H9 (cell line): ENCODE results near the gene CLCN6. TPM values are rescaled to one million over a fixed set of nuclear protein-coding genes. Genes with fewer than 3 reads are reported as not detected.

Experiments
- DNase-seq: peaks from one replicate; pipeline ENCODE4 v3.0.0-alpha.2; 2017
- H2AFZ ChIP-seq: one replicate; pipeline ENCODE4 v1.6.1; 2013; ENCODE audit warnings: mild to moderate bottlenecking, low read length, control low read depth, moderate library complexity
- H2AK5ac ChIP-seq: 2 replicates; pipeline ENCODE4 v1.6.1; 2013; ENCODE audit warnings: low read length, control low read depth, mixed read lengths; ENCODE audit not compliant: insufficient read length
- H2BK120ac ChIP-seq: one replicate; pipeline ENCODE4 v1.6.1; 2013; ENCODE audit warnings: low read depth, mild to moderate bottlenecking, low read length, control low read depth, inconsistent platforms; ENCODE audit not compliant: poor library complexity, severe bottlenecking
- H2BK12ac ChIP-seq: 2 replicates; pipeline ENCODE4 v1.6.1; 2013; ENCODE audit warnings: low read length, control low read depth, mixed read lengths, low read depth; ENCODE audit not compliant: insufficient read length
- H2BK15ac ChIP-seq: 2 replicates; pipeline ENCODE4 v1.6.1; 2013; ENCODE audit warnings: low read depth, low read length, control low read depth
- H2BK20ac ChIP-seq: one replicate; pipeline ENCODE4 v1.6.1; 2013; ENCODE audit warnings: low read depth, mild to moderate bottlenecking, low read length, control low read depth, inconsistent platforms; ENCODE audit not compliant: poor library complexity, severe bottlenecking
- H2BK5ac ChIP-seq: 2 replicates; pipeline ENCODE4 v1.6.1; 2013; ENCODE audit warnings: low read length, control low read depth, mixed read lengths; ENCODE audit not compliant: insufficient read length
- H3K14ac ChIP-seq: 2 replicates; pipeline ENCODE4 v1.6.1; 2013; ENCODE audit warnings: low read length, control low read depth; ENCODE audit not compliant: insufficient read depth
- H3K18ac ChIP-seq: 2 replicates; pipeline ENCODE4 v1.6.1; 2013; ENCODE audit warnings: low read depth, mild to moderate bottlenecking, mixed read lengths, low read length, control low read depth; ENCODE audit not compliant: insufficient read length
- H3K23ac ChIP-seq: 2 replicates; pipeline ENCODE4 v1.6.1; 2013; ENCODE audit warnings: low read length, control low read depth, mixed read lengths, low read depth; ENCODE audit not compliant: insufficient read length
- H3K23me2 ChIP-seq: 2 replicates; pipeline ENCODE4 v1.6.1; 2013; ENCODE audit warnings: low read depth, mild to moderate bottlenecking, mixed read lengths, low read length, control low read depth; ENCODE audit not compliant: insufficient read length, poor library complexity, severe bottlenecking
- H3K27ac ChIP-seq: 2 replicates; pipeline ENCODE4 v1.5.1; 2013; ENCODE audit warnings: low read length, control low read depth, mixed read lengths, low read depth; ENCODE audit not compliant: insufficient read length
- H3K27me3 ChIP-seq: 2 replicates; pipeline ENCODE4 v1.6.1; 2013; ENCODE audit warnings: low read length, control low read depth, inconsistent platforms; ENCODE audit not compliant: insufficient read depth
- H3K4ac ChIP-seq: 2 replicates; pipeline ENCODE4 v1.6.1; 2013; ENCODE audit warnings: low read depth, mild to moderate bottlenecking, control low read depth, inconsistent platforms, low read length, moderate library complexity
- H3K4me1 ChIP-seq: 2 replicates; pipeline ENCODE4 v1.6.1; 2013; ENCODE audit warnings: low read length, control low read depth, inconsistent platforms; ENCODE audit not compliant: insufficient read depth
- H3K4me2 ChIP-seq: 2 replicates; pipeline ENCODE4 v1.6.1; 2013; ENCODE audit warnings: low read length, control low read depth, mixed read lengths; ENCODE audit not compliant: insufficient read length, insufficient read depth
- H3K56ac ChIP-seq: 2 replicates; pipeline ENCODE4 v1.6.1; 2013; ENCODE audit warnings: low read depth, mild to moderate bottlenecking, mixed read lengths, low read length, control low read depth; ENCODE audit not compliant: insufficient read length
- H3K79me1 ChIP-seq: 2 replicates; pipeline ENCODE4 v1.6.1; 2013; ENCODE audit warnings: low read depth, mild to moderate bottlenecking, moderate library complexity, low read length, control low read depth, inconsistent platforms; ENCODE audit not compliant: insufficient read depth, poor library complexity, severe bottlenecking
- H3K79me2 ChIP-seq: 2 replicates; pipeline ENCODE4 v1.6.1; 2013; ENCODE audit warnings: low read length, control low read depth, inconsistent platforms; ENCODE audit not compliant: insufficient read depth
- H3K9ac ChIP-seq: 2 replicates; pipeline ENCODE4 v1.6.1; 2013; ENCODE audit warnings: low read length, control low read depth, mixed read lengths; ENCODE audit not compliant: insufficient read length; ENCODE audit errors: extremely low read depth
- H3K9me3 ChIP-seq: one replicate; pipeline ENCODE4 v1.6.1; 2013; ENCODE audit warnings: low read depth, low read length, inconsistent platforms; ENCODE audit not compliant: control insufficient read depth
- H3T11ph ChIP-seq: one replicate; pipeline ENCODE4 v1.6.1; 2013; ENCODE audit warnings: mild to moderate bottlenecking, low read length, control low read depth, inconsistent platforms
- H4K20me1 ChIP-seq: one replicate; pipeline ENCODE4 v1.6.1; 2013; ENCODE audit not compliant: control insufficient read depth, insufficient read length, insufficient read depth
- H4K5ac ChIP-seq: 2 replicates; pipeline ENCODE4 v1.6.1; 2013; ENCODE audit warnings: low read depth, mild to moderate bottlenecking, mixed read lengths, low read length, control low read depth; ENCODE audit not compliant: insufficient read length
- H4K8ac ChIP-seq: replicated peaks from 2 replicates; pipeline ENCODE4 v1.6.1; 2013; ENCODE audit warnings: low read length, control low read depth, mixed read lengths, low read depth; ENCODE audit not compliant: insufficient read length
- H4K91ac ChIP-seq: 2 replicates; pipeline ENCODE4 v1.6.1; 2013; ENCODE audit warnings: low read depth, mild to moderate bottlenecking, moderate library complexity, mixed read lengths, low read length, control low read depth; ENCODE audit not compliant: insufficient read length
- H3K27ac Mint-ChIP-seq, 3 experiments: 2 replicates in 2 of 3; 3 replicates in 1 of 3; pipeline ENCODE4 v1.8.0; 2020 to 2021; ENCODE audit warnings: mixed read lengths in 3 of 3, mild to moderate bottlenecking in 1 of 3, moderate library complexity in 1 of 3
- H3K27me3 Mint-ChIP-seq: 2 replicates; pipeline ENCODE4 v1.8.0; 2021; ENCODE audit warnings: low read depth, mild to moderate bottlenecking, moderate library complexity, mixed read lengths
- H3K36me3 Mint-ChIP-seq, 3 experiments: 2 replicates in 2 of 3; 3 replicates in 1 of 3; pipeline ENCODE4 v1.8.0; 2020 to 2021; ENCODE audit warnings: low read depth in 3 of 3, mixed read lengths in 3 of 3; ENCODE audit not compliant: insufficient read depth in 1 of 3
- H3K4me1 Mint-ChIP-seq, 2 experiments: 2 replicates each; pipeline ENCODE4 v1.8.0; 2020; ENCODE audit warnings: mixed read lengths in 2 of 2
- H3K4me3 Mint-ChIP-seq, 2 experiments: 2 replicates in 1 of 2; 3 replicates in 1 of 2; pipeline ENCODE4 v1.8.0; 2020 to 2021; ENCODE audit warnings: mild to moderate bottlenecking in 2 of 2, mixed read lengths in 2 of 2, moderate library complexity in 1 of 2
- H3K9me3 Mint-ChIP-seq, 2 experiments: 2 replicates in 1 of 2; 3 replicates in 1 of 2; pipeline ENCODE4 v1.8.0; 2020; ENCODE audit warnings: mild to moderate bottlenecking in 2 of 2, mixed read lengths in 2 of 2, moderate library complexity in 1 of 2
- WGBS: extraction: QIAGEN DNeasy Blood & Tissue Kit; methylation state at CpG from one replicate; pipeline ENCODE4 v1.1.7; 2013; ENCODE audit warnings: missing lambda C conversion rate, low lambda C conversion rate, mixed read lengths; ENCODE audit not compliant: insufficient read length; ENCODE audit errors: extremely low coverage; 5-methylcytosine and 5-hydroxymethylcytosine counted together
- total RNA-seq: library from RNA; stranded (reverse); gene quantifications from 2 replicates; pipeline ENCODE4 v1.2.1, GENCODE V29; 2021
- TF ChIP-seq, protein P1 (sequence below): fragments of 200-600 bp; sonication (generic); conservative IDR thresholded peaks from 3 replicates; pipeline ENCODE4 v1.8.0; 2021; ENCODE audit warnings: antibody characterized with exemption, mild to moderate bottlenecking

The CLCN6 gene
- total RNA-seq, 1 experiment from 2014 or later, result 20.5 TPM

DNA sequence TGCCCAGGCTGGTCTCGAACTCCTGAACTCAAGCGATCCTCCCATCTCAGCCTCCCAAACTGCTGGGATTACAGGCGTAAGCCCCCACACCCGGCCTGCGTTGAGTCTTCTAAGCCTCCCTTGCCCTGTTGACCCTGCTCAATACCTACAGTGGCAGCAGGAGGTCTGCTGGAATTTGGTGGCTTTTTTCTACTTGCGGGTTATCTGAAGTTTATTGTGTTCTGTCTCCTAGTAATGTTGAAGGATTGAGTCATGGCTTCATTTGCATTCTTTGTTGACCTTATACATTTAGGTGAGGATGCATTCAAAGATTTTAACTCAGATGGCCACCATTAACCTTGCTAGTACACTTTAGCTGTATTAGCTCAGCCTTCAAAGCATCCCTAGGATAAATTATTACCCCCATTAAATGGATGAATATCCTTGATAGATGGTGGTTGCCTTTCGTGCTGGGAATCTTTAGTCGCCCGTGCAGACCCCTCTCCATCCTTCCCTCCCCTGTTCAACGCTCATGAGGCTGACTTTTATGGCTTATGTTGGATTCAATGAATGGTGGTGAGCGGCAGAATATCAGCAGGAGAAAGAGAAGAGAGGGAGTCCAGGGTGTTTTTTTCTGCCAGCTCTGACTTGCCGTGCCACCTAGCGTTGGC, 62.5 kb downstream of the CLCN6 start:
- no peak for DNase-seq
- no peak overlapping the region for H3K23ac ChIP-seq
- H3K4me2 ChIP-seq, result no peak overlapping the region
- no peaks in the 10 kb centered on the region for H3K9me3 Mint-ChIP-seq
- H3K56ac ChIP-seq, result no peak overlapping the region
- H3K79me2 ChIP-seq, result no peaks in the 10 kb centered on the region
- TF ChIP-seq, protein P1, sequence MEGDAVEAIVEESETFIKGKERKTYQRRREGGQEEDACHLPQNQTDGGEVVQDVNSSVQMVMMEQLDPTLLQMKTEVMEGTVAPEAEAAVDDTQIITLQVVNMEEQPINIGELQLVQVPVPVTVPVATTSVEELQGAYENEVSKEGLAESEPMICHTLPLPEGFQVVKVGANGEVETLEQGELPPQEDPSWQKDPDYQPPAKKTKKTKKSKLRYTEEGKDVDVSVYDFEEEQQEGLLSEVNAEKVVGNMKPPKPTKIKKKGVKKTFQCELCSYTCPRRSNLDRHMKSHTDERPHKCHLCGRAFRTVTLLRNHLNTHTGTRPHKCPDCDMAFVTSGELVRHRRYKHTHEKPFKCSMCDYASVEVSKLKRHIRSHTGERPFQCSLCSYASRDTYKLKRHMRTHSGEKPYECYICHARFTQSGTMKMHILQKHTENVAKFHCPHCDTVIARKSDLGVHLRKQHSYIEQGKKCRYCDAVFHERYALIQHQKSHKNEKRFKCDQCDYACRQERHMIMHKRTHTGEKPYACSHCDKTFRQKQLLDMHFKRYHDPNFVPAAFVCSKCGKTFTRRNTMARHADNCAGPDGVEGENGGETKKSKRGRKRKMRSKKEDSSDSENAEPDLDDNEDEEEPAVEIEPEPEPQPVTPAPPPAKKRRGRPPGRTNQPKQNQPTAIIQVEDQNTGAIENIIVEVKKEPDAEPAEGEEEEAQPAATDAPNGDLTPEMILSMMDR, result no peak
- no peak overlapping the region for H2BK12ac ChIP-seq
- no peak overlapping the region for H3K27ac Mint-ChIP-seq
- no peaks in the 10 kb centered on the region for H3K4me1 Mint-ChIP-seq
- no peak overlapping the region for H2BK120ac ChIP-seq
- no peaks in the 10 kb centered on the region for H3K79me1 ChIP-seq
- H3K36me3 Mint-ChIP-seq, result no peaks in the 10 kb centered on the region; a peak in 1 of 7 replicates
- H2BK20ac ChIP-seq, result no peak overlapping the region
- no CpG with 5 or more reads among the region's 13 CpGs for WGBS
- no peaks in the 10 kb centered on the region for H3K4me1 ChIP-seq
- H4K5ac ChIP-seq, result no peak overlapping the region
- no peak overlapping the region for H2BK15ac ChIP-seq
- no peak overlapping the region for H2AK5ac ChIP-seq
- H3K27me3 ChIP-seq, result no peaks in the 10 kb centered on the region
- H3K27ac ChIP-seq, result no peak overlapping the region
- H3K23me2 ChIP-seq, result no peaks in the 10 kb centered on the region
- H3K27me3 Mint-ChIP-seq, result no peaks in the 10 kb centered on the region
- no peaks in the 10 kb centered on the region for H4K20me1 ChIP-seq
- no peak overlapping the region for H3T11ph ChIP-seq
- H3K18ac ChIP-seq, result no peak overlapping the region
- no peak overlapping the region for H3K14ac ChIP-seq
- no peak overlapping the region for H3K4ac ChIP-seq
- no peak overlapping the region for H3K4me3 Mint-ChIP-seq
- H4K8ac ChIP-seq, result no peak overlapping the region
- no peak overlapping the region for H3K9ac ChIP-seq
- no peaks in the 10 kb centered on the region for H3K9me3 ChIP-seq
- no peak overlapping the region for H2BK5ac ChIP-seq
- H4K91ac ChIP-seq, result no peak overlapping the region
- H2AFZ ChIP-seq, result no peak overlapping the region
